Measurements from ENCODE around the gene KLHL6.

- TF ChIP-seq POLR2A (IDR thresholded peaks at IDR 0.05; ENCODE audit: low read length) (no peak), GATA1 (IDR thresholded peaks at IDR 0.05; ENCODE audit: low read depth, low read length) (no peak)
Measured at GRCh38 chr3:183502237-183503181, 53.0 kb downstream of the KLHL6 start.

Data from erythroblast (primary cell).